Suprapubic skin (tissue), 4 donors: Measurements from ENCODE around the gene RBPMS2.

Experiments used
- EP300 ChIP-seq: sonication (generic); formaldehyde crosslinking; IDR thresholded peaks from one replicate; pipeline ENCODE4 v1.6.1; 2017; ENCODE audit warnings: antibody characterized with exemption
- POLR2AphosphoS5 ChIP-seq, 3 donors: sonication (generic); formaldehyde crosslinking; IDR thresholded peaks; one replicate each; pipeline ENCODE4 v1.6.1; 2017; ENCODE audit warnings: antibody characterized with exemption in 3 of 3
- TF ChIP-seq, protein P1 (sequence below), 2 donors: fragments of 200-600 bp in 1 of 2; fragments of 450-650 bp in 1 of 2; sonication (generic) in 1 of 2; IDR thresholded peaks; one replicate each; pipeline ENCODE4 v1.5.1; 2016 to 2019; ENCODE audit warnings: antibody characterized with exemption in 2 of 2, mild to moderate bottlenecking in 1 of 2, moderate library complexity in 1 of 2

DNA sequence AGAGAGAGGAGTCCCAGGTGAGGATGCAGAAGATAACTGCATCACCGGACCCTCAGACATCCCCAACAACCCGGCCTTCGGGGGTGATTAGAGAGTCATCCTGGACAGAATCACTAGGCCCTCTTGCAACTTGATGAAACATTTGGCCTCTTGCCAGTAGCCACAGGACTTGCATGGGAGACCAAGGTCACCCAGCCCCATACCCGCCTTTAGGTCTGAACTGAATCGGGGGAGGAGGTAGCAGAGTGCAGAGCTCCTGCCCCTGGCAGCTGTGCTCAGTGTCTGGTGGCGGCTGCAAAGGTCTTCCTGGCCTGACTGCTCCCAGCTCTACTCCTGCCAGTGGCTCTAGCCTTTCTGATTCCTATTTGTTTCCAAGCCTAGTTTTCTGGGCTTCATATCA, 37.7 kb upstream of the RBPMS2 start:
- TF ChIP-seq EP300 (no peak), POLR2AphosphoS5 (IDR thresholded peaks at IDR 0.05) (no peak)
- TF ChIP-seq, protein P1, sequence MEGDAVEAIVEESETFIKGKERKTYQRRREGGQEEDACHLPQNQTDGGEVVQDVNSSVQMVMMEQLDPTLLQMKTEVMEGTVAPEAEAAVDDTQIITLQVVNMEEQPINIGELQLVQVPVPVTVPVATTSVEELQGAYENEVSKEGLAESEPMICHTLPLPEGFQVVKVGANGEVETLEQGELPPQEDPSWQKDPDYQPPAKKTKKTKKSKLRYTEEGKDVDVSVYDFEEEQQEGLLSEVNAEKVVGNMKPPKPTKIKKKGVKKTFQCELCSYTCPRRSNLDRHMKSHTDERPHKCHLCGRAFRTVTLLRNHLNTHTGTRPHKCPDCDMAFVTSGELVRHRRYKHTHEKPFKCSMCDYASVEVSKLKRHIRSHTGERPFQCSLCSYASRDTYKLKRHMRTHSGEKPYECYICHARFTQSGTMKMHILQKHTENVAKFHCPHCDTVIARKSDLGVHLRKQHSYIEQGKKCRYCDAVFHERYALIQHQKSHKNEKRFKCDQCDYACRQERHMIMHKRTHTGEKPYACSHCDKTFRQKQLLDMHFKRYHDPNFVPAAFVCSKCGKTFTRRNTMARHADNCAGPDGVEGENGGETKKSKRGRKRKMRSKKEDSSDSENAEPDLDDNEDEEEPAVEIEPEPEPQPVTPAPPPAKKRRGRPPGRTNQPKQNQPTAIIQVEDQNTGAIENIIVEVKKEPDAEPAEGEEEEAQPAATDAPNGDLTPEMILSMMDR (IDR thresholded peaks at IDR 0.05), result no peak
